HG02884 (cell line): ENCODE measurements around the gene COL23A1.

Experiments used
- ATAC-seq: cut with Tn5 transposase; IDR thresholded peaks from one replicate; pipeline ENCODE4 v1.9.1; 2021; ENCODE audit warnings: mild to moderate bottlenecking, moderate library complexity; ENCODE audit not compliant: unreplicated experiment

COL23A1 gene

DNA sequence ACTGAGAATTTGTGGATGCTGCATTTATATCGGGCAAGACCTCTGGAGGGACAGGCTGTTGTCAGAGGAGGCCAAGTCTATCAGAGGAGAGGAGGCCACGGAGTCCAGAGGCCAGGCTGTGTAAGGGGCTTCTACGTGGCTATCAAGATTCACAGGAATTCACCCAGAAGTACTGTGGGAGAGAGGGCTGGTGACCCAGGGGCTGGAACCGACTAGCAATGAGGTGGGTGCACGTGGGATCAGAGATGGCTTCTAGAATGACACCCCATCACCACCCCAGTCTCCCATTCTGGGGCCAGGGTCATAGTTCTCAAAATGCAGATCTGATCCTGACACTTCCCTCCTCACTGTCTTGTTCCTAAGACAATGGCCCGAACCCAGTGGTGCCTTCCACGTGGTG, 296.4 kb downstream of the COL23A1 start:
- no peak for ATAC-seq

DNA sequence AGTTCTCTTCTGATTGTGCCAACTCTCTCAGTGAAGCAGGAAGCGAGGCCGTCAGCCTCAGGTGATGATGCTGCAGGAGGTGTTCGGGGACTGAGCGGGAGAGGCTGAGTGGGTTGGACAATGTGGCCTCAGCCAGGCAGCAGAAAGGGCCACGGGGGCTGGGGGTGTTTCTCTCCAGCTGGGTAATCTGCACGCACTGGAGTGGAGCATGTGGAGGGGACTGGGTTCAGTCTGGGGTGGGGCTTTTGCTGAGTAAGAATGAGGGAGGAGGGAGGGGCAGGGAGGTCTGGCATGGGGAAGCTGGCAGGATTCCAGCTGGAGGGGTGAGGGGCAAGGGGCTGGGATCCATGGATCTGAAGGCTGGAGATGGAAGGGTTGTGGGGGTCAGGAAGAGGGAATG, 296.8 kb downstream of the COL23A1 start:
- no peak for ATAC-seq

DNA sequence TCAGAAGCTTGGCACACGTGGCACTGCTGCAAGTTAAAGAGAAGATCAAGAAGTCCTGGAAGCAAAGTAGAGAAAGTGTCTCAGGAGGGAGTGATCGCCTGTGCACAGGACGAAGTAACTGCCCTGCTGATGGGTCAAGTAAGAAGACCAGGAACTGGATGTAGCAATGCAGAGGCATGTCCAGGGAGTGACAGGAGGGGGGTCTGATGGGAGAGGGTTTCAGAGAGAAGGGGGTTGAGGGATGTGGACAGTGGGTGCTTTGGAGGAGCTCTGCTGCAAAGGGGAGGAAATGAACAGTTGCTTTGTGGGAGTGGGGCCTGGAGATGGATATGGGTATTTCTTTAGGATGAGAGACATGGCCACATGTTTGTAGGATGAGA, 297.4 kb downstream of the COL23A1 start:
- no peak for ATAC-seq

DNA sequence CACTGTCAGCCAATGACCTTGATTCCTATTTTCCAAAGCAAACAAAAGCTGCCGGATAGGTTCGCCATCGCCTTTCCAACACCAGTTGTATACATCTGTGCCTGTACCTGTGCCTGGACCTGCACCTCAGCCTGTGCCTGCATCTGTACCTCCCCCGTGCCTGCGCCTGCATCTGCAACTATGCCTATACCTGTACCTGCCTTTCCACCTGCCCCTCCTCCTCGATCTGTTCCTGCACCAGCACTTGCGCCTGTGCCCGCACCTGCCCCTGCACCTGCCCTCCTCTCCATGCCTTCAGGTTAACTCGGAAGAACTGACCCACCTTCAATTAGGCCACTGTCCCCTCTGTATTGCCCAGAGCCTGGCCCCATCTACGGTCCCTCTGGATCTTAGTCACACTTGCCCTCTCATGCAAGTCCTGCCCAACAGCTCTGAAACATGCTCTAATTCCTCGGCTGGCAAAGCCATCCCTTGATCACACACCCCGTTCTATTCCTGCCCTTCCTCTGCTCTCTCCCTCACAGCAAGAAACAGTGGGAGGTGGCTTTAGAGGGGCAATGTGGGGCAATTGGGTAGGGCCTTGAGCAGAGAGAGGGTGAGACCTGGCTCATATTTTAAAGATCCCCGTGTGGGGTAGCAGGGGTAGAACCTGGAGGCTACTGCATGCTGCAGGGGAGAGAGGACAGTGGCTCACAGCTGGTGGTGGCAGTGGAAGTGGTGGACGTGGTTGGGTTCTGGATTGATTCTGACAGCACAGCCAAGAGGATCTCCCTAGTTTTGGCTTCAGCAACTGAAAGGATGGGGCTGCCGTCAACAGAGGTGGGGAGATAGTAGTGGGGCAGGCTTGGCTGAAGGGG, 298.0 kb downstream of the COL23A1 start:
- ATAC-seq, result no peak

DNA sequence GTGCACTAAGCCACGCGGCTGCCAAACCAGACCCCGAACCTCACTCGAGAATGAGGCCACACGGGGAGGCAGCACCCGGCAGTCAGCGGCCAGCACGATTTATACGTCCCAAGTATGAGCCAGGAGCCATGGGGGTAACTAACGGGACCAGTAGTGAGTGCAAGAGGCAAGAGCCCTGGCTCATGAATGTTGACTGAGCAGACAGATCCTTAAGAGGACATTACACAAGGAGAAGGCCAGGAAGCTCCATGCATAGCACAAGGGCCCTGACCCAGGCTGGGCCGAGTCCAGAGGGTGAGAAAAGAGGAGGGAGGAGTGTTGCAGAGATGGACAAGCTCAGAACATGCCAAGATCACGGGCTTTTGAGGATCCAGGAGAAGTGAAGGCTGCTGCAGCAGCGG, 299.0 kb downstream of the COL23A1 start:
- no peak for ATAC-seq

DNA sequence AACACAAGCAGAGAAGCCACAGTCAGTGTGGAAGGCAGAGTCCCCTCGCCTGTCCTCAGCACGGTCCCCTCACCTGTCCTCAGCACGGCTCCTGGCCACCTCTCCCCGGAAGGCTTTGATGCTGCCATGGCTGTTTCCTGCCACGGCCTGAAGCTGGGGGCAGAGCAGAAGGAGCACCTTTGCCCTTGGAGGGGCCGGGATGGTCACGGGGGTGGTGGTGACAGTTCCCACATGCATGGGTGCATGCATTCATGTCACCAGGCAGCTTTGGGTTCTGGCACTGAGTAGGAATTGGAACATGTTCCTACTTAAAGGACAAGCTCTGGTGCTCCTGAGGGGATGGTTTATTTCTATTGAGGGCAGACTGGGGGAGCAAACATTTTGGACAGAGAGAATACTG, 299.8 kb downstream of the COL23A1 start:
- no peak for ATAC-seq

DNA sequence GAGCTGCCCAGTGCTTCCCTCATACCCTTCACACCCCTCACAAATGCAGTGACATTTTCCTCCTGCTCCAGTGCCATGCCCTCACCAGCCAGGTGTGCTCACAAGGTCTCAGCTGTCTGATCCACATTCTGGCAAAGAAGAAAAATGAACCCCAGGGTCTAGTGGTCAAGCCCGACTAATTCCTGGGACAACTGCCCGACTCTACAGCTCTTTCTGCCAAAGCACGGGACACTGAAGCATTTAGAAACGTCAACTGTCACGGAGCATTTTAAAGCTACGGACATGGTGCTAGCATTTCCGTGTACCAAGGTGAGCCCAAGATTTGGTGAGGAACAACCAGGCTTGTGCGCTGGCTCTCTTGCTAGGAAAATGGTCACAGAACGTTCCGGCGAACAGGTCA, 300.8 kb downstream of the COL23A1 start:
- no peak for ATAC-seq

DNA sequence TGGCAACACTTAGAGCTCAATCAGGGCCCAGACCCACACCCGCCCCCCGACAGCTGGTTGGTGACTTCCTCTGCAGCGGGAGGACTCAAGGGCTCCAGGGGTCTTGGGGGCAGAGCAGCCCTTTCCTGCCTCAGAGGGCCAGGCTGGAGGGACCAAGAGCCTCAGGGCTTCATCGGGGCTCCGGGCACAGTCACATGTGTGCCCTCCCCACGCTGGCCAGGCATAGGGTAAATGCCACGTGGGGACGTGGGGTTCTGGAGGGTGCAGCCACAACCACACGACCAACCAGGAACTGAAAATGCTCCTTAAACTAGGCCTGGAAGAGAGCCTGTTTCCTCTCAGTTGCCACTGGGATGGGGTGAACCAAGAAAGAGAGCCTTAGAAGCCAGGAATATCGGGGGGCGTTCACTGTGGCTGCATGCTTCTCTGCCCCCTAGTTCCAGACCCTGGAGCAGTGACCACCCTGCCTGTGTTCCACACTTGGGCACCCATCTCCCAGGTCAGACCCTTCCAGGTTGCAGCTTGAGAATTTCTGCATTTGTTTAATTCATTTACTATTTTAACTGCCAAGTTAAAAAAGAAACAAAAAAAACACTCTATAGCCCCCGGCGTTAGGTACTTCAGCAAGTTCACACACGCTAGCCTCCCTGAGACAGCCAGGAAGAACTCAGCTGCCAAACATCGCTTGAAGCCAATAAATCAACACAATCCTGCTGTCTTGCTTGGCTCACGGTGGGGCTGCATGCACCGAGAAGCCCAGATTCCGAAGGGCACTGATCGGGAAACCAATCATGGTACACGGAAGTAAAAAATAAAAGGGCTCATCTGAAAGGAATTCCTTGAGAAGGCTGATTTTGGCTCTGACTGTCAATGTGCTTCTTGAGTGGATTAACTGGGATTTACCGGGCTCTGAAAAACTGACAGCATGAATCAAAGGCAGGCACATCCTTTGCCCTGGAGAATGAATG, 301.5 kb downstream of the COL23A1 start:
- ATAC-seq, result no peak

DNA sequence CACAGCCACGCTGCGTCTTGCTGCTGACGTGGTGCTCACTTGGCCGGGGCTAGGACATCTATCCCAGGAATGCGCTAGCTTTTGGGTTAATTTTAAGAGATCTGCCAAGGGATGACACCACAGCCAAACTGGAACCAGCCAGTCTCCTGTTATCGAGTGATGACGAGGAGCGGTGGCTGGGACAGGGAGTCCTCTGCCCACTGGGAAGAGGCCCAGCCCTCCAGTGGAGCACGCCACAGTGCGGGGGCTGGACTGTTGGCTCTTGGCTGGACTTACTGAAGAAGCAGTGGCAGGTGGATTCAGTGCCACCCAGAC, 302.4 kb downstream of the COL23A1 start:
- no peak for ATAC-seq

DNA sequence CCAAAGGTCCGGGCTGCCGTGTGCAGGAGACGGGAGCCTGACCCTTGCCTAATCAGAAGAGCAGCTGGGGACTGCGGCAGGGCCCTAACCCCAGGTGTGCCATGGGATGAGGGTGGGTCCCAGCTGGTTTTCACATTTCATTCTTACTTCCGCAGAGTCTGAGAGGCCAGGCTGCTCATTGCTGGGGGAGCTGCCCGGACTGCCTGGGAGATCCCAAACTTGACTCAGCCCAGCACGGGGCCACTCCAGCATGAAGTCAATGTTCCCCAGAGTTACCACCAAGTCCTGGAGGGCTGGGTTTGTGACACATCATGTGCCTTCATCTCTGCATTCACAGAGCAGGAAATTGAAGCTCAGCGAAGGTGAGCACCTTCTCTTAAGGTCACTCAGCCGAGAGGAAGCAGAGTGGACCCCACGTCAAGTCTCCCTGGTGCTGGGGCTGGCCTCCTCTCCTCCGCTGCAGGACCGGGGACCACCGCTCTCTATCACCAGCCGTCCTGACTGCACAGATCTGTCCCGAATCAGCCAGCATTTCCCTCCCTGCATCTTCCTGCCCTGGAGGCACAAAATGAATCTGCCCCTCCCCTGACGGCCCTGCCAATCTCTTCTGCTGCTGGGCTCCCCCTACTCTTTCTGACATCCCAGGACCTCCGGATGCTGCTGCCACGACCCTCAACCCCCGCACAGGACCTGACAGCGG, 303.0 kb downstream of the COL23A1 start:
- ATAC-seq, result no peak

DNA sequence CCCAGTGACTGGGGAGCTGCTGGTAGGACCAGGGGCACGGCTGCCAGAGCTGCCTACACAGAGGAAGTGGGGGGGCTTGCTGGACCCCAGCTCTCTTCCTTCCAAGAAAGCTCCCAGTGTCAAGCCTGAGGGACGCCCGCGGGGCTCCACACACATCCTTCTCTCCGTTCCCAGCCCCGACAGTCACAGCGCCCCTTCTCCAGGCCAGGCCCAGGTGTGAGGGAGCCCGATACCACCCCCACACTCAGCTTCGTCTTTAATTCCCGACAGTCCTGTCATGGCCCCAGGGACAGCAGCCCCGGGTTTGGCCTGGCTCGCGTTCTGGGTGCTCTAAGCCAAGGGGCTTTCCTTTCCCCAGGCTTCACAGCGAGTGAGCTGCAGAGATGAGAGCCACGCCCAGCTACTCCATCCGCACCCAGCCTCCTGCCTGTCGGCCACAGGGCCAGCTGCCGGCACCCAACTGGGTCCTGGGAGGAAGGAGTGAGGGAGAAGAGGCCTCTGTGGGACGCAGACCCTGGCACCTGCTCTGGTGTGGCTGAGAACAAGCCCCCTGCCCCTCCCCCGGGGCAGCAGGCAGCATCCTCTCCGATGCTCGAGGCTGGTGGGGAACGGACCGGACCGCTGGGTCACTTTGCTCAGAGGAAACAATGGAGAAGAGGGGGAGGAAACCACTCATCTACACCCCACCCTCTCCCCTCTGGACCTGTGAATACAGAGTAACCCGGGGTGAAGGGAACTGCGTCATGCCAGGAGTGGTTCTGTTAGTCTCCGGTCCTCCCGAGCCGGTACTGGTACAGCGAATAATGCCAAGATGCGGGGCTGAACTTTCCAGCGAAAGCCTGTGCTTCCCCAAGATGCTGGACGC, 303.7 kb downstream of the COL23A1 start:
- no peak for ATAC-seq

DNA sequence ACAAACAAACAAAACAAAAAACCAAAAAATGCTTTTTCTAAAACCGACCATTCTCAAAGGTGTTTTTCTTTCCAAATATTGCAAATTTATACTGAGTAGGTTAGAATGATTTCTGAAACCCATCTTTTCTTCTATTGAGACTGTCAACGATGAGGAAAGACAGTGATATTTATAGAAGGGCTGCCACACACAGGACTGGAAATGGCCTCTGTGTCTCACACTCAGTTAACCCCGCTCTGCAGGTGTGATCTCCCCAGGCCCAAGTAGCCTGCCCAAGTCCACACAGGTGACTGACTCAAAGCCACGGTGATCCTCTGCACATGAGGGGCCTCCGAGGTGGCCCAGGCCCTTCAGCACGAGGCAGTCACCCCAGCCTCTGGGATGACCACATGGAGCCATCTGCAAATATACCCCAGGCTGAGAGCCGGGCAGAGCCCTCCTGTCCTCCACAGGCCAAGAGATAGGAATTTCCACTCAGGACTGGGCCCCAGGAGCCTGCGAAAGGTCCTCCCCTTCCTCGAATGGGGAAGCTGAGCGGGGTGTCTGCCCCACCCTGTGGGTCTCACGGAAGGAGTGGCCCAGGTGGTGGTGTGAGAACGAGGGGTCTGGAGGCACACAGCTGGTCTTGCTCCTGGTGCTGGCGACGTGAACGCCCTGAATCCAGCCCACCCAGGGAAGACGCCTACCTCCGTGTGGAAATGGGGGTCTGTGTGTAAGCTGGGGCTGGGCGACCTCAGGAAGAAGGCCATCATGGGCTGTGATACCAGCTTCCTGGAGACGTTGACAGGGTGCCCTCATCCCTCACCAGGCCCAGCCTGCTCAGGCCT, 304.6 kb downstream of the COL23A1 start:
- ATAC-seq, result no peak

DNA sequence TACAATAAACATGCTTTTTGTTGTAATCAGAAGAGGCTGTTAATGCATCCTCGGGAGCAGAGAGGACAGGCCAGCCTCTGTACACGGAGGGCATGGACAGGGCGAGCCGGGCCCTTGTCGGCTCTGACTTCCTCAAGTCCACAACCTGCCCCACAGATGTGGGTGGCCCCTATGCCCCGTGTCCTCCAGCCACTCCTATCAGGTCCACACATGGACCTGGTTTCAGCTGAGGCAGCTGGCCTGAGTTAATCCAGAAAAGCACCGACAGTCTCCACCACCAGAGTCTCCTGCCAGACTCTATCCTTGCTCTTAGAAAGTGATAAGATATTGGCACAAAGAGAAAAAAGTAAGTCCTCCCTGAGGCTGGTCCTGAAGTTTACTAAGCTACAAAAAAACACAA, 305.2 kb downstream of the COL23A1 start:
- ATAC-seq, result no peak

DNA sequence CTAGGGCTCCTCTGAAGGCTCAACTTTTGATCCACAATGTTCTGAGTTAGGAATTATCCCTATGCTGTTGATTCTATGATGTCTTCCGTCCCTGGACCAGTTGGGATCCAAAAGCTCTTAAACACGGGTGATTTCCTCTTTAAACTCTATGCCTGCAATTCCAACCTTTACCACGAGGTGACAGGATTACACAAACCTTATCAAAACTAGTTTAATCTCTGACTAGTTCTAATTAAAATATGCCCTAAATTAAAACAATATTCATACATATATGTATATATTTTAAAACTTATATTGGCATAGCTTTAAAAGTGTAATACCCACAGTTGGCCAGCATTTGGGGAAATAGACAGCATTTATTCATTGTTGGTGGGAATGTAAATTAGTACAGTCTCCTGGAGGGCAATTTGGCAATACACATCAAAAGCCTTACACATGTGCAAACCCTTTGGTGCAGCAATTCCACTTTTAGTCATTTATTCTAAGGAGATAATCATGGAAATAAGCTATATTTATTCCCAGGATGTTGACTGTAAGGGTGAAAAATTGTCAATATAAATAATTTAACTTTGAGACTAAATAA, 306.0 kb downstream of the COL23A1 start:
- no peak for ATAC-seq

DNA sequence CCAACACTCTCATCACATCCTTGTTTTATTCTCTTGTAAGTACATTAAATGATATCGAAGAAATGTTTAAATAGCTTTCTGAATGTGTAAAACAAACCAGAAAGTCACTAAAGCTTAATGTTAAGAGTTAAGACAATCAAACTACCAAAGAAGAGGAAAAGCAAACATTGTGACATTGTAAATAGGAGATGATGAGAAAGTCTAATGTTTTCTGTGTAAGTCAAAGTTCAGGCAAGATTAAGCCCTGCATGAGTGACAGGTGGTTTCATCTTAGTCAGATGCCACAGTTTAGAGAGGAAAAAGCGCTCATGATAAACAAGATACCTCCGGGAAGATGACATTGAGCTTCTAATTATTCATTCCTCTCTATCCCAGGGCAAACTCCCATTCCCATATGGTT, 306.7 kb downstream of the COL23A1 start:
- no peak for ATAC-seq

DNA sequence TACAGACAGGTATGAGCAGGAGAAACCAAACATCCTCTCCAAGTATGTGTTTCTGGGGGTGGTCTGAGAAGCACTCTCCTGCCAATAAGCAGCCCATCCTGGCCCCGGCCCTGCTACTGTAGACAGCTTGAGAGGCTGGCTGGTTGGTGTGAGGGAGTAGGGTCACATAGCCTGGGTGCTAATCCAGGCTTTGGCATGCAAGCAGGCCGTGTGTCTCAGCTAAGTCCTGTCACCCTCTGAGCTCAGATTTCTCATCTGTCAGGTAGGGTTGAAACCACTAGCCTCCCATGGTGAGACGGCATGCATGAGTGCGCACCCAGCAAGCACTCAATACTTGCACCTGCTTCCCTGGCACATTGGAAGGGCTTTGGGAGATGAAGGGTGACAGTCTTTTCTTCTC, 307.8 kb downstream of the COL23A1 start:
- ATAC-seq, result no peak

DNA sequence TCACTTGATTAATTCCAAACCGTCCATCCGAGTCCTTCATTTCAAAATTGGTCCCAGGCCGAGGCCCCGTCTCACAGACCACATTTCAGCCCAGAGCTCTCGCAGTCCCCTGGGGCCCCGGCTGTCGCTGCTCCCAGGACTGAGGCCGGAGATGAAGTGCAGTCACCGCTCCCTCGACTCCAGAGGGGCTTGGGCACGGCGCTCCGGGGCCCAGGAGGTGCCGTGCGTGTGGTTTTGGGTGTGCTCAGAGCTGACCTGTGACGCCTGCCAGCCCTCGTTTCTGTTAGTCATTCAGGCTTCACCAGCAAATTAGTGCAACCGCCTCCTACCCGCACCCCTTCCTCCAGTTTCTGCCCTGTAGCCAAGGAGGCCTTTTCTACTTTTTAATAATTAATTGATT, 308.9 kb downstream of the COL23A1 start:
- no peak for ATAC-seq

DNA sequence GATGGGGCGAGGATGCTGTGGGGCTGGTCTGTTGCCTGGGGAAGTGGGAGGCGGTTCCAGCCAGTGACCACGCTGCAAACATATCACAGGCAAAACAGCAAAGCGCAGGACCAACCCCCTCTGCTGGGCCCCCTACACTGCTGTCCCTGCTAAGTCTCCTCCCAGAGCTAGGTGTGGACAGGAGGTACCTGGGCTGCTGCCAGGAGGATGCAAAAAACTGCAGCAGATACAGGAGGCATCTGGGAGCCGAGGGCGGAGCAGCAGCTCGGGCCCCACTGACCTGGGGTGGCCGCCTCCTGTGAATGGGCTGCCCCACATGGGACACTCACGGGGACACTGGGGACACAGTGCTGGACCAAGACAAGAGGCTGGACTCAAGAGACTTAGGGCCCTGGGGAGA, 309.6 kb downstream of the COL23A1 start:
- no peak for ATAC-seq

DNA sequence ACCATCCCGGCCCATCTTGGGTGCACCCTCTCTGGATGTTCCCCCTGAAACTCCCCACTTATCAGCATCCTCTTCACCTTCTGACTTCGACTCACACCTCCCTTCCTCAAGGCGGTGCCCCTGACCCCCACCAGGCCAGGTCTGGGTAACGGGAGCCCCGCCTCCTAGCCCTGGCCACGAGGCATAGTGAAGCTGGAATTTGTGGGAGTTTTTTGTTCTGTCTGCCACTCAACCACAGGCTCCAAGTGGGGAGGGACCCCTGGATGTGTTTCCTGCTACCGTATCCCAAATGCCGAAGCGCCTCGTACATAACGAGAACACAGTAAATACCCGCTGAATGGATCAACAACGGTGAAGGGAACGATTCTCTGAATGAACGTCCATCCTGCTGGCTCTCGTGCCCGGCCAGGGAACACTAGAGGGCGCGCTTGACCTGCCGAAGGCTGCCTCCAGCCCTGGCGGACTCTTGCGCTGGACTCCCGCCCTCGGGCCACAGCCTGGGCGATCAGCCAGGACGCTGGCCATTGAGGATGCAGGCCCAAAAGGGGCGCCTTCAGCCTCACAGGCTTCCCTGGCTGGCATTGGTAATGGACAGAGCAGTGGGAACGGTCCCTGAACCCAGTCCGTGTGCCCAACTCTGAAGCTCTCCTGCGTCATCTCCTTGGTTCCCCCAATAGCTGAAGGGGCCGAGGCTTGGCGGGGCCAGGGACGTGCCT, 310.3 kb downstream of the COL23A1 start:
- no peak for ATAC-seq
